GM18502 (cell line): ENCODE results near the gene HIRA.
A peak's percentile ranks its signal among the peaks of the same experiment; 100 is the strongest.
"Not testable (repeated sequence)": the region's sequence is repeated elsewhere in the genome, so short reads cannot be mapped to it uniquely, and the experiment has no call there.

Source experiments
- ATAC-seq: cut with Tn5 transposase; IDR thresholded peaks from one replicate; pipeline ENCODE4 v1.9.1; 2021; ENCODE audit warnings: mild to moderate bottlenecking; ENCODE audit not compliant: unreplicated experiment, poor library complexity

Gene HIRA

DNA sequence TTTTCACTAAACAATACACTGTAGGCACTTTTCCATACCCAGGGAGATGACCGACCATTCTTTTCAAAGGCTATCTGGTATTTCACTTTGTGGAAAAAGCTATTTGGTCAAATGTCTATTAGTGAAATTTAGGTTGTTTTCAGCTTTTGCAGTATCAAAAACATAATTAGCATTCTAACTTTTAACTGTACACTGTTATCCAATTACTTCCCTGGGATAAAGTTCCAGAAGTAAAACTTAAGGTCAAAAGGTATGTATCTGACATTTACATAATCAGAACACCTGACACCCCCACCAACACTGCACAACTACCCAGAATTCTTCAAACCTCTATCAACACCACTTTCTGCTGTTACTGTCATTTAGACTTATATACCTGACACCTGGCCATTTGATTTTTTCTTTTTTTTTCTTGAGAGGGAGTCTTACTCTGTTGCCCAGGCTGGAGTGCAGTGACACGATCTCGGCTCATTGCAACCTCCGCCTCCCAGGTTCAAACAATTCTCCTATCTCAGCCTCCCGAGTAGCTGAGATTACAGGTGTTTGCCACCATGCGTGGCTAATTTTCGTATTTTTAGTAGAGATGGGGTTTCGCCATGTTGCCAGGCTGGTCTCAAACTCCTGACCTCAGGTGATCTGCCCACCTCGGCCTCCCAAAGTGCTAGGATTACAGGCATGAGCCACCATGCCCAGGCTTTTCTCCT lies 13.9 kb upstream of the HIRA start:
- ATAC-seq = not testable (repeated sequence)

DNA sequence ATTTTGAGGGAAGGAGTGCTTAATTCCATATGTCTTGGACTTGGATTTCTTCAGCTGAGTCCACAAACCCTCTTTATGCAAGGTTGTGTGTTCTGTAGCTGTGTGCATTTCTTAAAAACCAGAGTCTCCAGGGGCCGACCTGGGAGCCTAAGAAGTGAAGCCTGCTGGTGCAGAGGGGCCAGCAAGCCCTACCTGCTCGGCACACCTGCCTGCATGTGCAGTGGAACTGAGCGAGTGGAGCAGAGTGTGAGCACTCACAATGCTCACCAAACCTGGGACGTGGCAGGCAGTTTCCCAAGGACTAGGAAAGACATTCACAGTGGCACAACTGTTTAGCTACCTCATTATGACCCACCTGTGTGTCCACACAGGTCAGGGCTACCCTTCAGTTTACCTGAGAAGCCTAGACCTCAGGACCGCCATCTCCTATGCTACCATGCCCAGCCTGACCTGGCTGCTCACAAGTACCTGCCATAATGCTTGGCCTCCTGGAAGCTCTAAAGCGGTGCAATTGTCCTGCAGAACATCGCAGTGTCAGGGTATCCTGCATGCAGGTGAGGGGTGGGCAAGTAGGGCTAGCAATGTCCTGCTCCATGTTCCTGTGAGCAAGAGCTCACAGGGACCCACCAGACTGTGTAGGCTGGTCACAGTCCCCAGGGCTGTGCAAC lies 12.1 kb upstream of the HIRA start:
- no peak for ATAC-seq

DNA sequence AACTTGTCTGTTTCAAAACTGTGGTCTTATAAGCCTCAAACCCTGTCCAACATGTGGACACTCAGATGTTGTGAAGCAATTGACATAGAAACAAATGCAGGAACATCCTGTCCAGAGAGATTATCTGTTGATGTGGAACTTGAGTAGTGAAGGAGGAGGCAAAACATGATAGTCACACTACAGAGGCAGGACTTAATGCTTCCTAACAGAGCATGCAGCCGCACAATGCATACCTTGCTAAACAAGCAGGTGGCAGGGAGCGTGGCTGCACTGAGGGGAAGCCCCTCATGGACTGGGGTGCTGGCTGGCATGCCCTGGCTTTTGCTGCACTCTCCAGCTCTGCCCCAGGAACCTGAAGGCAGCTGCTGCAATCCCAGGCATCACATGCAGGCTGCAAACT lies 10.6 kb upstream of the HIRA start:
- ATAC-seq = no peak

DNA sequence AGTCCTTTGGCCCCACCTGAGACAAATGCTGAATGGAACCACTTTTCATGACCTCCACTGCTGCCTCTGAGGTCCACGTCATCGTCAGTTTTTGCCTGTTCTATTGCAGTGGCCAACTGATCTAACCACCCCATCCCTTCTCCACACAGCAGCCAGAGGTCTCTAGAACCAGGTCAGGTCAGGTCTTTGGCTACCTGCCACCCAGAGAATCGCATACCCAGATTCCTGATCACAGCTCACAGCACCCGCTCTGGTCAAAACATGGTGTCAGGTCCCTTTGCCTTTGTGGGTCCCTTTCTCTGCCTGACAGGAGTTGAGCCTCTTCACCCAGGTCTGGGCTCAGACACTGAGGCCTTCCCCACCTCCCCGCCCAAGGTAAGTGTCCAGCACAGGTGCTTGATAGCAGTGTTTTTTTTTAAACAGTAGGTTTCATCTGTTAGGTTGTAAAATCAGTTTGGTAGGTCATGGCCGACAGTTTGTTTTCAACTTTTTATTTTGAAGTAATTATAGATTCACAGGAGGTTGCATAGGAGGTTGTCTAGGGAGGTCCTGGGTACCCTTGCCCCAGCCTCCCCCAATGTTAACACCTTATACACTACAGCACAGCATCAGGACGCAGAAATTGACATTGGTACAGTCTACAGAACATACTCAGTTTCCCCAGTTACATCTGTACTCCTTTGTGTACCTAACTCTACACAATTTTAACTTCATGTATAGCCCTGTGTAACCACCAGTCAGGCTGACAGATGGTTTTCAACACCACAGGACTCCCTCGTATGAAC lies 9.1 kb upstream of the HIRA start:
- no peak for ATAC-seq

DNA sequence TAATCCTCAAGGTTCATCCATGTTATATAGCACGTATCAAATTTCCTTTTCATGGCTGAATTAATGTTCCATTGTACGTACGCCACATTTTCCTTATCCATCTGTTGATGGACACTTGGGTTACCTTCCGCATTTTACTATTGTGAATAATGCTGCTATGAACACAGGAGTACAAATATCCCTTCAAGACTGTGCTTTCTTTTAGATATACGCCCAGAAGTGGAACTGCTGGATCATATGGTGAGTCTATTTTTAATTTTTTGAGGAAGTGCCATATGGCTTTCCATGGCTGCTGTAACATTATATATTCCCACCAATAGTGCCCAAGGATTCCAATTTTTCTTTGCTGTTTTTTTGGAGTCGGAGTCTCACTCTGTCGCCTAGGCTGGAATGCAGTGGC lies 6.8 kb upstream of the HIRA start:
- ATAC-seq = no peak

DNA sequence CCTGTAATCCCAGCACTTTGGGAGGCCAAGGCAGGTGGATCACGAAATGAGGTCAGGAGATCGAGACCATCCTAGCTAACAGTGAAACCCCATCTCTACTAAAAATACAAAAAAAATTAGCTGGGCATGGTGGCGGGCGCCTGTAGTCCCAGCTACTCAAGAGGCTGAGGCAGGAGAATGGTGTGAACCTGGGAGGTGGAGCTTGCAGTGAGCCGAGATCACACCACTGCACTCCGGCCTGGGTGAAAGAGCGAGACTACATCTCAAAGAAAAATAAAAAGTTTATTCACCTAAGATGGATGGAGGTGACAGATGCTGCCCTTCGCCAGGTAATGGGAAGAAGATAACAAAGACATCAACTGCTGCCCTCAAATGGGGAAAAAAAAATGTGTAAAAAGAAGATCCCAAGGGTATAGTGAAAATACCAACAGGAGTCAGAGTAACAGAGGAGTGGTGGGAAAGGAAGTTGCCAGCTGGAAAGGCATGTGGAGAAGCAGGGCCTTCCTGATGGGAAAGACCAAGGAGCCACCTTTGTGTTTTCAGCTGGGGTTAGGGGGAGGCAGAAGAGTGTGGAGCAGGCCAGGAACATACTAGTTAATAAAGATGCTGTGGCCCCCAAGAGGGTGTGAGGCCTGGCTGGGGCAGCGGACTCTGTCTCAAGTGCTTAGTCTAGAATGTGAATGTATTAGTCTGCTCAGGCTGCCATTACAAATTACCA lies 5.1 kb upstream of the HIRA start:
- ATAC-seq = not testable (repeated sequence)

DNA sequence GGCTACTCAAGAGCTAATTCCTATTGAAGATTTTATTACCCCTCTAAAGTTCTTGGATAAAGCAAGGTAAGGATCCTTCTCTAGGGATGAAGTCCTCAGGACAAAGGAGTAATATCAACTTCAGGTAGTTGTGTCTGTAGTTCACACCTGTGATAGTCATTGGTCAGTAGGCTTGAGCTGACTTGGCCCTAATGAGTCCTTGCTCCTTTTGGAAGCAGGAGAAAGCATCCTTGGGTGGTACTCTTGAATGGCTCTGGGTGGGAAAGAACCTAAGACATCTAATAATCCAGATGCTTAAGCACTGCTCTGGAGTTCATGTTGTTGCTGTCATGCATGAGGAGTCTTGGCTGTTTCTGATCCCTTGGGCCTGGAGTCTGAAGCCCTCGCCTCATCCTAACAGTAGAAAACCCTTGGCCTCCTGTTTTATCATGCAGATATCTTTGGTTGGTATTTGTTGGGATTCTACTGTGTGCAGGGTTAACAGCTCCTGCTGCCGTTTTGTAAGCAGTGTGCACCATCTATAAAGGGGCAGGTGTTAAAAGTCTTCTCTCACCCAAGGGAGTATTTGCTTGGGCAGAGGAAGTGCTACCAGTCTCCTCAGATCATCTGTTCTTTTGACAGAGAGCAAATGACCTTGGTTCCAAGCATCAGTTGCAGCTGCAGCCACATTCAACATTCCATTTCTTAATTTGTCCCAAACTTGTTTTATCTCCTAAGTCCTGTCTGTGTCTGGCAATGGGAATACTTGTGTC lies 3.5 kb upstream of the HIRA start:
- no peak for ATAC-seq

DNA sequence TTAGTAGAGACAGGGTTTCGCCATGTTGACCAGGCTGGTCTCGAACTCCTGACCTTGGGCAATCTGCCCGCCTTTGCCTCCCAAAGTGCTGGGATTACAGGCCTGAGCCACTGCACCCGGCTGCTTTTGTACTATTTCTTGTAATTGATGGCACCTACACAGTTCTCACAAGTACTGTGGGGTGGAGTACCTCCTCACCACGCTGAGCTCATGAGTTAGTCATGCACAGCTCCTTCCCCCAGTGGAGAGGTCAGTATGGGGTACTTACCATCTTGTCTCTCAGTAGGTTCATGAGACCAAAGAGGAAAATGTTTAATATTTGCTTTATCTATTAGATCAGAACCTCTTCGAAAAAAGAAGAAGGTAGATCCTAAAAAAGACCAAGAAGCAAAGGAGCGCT lies 2.9 kb upstream of the HIRA start:
- no peak for ATAC-seq

DNA sequence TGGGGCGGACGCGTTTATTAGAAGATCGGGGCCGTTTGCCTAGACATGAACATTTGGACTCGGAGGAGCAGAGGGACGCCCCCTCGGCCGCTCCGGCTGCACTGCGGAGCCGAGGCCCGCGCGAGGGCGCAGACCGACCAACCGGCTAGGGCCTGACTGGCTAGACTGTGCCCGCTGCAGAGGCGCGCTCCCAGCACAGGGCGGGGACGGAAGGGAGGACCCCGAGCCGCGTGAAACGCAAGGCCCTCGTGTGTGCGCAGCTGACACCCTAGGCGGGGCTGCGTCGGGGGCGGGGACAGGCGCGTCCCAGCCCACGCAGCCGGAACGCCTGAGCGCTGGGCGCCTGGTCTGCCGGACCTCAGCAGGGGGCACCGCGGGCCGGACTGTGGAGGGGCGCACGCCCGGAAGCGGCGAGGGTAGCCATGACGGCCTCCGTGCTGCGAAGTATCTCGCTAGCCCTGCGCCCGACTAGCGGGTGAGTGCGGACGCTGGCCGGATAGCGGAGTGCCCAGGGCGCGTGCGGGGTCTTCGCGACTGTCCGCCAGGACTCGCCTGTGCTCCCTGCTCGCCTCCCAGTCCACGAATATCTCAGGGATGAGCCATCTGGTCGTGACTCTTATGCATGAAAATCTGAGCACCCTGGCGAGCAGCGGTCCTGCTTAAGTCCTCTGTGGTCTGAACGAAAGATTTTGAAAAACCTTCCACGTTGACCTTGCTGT lies 759 bp upstream of the HIRA start, which contains the start of gene MRPL40:
Gene MRPL40 (plus strand): TSS at position 413 of the 719 bp plus-strand sequence. CDS start 10 bp downstream, at position 423.
- ATAC-seq = peak; percentile 79

DNA sequence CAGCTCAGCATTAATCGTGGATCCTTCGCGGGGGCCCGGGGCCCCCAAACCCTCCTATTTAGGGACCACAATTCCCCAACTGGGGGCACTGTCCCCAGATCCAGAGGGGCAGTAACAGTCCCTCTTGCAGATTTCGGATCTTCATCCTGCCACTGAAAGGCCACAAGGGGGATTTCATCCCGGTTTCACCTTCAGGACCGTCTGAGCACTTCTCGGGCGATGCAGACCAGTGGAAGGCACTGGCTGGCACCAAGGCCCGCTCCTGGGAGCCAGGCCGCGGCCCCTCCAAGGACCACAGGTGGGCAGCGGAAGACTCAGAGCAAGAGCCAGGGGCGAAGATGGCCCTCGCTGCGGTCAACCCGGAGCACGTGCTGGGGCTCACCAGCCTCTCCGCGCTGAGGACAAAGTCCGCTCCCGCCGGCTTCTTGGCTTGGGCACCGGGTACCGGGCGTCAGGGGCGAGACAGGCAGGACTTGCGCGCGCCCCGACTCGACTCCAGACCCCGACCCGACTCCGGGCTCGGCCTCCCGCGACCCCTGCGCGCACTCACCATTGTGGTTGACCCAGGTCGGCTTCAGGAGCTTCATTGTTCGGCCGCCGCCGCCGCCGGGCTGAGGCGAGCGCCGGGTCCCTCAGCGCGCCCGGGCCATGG lies 517 bp downstream of the HIRA start:
- ATAC-seq = peak; percentile 2

DNA sequence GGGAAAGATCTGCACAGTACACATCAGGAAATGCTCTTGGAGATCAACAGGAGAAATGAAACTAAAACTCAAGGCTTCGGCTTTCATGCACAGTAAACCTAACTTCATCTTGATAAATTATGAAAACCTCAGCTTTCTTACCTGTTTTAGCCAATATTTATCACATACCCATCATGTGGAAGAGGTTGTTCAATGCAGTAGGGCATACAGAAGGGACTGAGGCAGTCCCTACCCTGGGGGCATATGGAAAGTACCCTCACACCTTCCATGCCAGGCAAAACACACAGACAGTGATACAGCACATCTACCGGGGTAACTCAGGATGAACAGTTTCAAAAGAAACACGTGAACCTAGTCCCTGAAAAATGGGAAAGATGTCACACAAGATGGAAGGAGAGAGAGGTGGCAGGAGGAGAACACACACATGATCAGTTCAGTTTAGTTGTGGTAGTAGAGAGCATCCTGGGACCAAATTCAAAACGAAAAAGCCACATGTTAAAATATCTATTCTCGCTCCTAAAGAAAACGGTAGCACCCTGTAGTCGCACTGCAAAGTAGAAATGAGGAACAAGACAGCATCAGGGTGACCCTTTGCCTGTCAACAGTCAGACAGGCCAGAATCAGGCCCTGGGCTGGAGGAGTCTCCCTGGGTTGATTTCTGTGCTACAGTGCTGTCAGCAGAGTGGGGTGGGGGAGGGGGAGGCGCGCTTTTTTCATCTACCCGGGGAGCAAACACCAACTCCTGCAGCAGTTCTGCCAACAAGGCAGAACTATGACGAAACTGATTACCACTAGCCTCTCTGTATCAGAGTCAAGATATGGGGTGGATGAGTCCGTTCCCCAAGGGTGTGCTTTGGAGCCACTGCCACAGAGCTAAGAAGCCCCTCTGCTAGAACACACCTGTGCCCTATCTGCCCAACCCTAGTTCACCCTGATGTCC lies 1.3 kb downstream of the HIRA start:
- no peak for ATAC-seq

DNA sequence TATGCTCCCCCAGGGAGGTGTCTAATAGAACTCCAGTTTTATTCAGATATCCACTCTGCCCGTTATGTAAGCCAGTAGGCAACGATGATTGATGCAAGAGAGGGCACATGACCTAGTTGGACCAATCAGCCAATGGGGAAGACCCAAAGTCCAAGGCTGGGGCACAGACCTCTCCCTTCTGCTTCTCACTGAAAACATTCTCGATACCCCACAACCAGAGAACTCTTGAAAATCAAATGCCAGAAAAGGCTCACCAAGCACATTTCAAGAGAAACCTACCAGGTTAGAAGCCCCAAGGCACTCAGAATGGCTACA lies 7.4 kb downstream of the HIRA start:
- no peak for ATAC-seq

DNA sequence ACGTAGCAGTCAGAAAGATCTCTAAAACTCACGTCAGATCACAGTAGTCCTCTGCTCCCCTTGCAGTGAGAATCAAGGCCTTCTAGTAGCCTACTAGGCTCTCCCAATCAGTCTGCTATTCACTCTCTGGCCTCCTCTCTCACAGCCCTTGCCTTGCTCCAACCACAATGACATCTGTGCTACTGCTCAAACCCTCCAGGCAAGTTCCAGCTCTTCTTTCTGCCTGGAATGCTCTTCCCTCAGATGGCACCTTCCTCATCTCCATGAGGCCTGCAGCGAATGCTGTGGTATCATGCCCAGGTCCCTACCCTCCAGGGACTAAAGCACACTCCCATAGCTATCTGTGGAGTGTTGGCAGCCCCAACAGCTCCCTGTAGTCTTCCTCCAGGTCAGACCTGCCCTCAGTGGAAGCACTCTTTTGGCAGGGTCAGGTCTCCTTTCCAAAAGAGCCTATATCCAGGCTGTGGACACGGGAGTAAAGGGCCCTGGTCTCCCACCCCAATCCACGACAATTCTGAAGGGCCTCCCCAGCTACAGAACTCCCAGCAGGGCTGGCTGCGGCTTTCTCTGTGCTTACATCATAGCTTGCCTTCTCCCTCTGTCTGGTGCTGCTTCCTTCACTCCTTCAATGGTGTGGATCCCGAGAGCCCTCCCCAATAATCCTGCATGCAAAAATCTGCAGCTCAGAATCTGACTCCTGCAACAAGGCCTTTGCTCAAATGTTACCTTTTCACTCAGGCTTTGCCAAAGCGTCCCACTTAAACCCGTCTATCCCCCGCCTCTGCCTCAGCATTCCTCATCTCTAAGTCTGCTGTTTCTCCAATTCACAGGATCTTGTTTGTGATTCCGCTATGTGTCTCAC lies 8.9 kb downstream of the HIRA start:
- ATAC-seq = no peak

DNA sequence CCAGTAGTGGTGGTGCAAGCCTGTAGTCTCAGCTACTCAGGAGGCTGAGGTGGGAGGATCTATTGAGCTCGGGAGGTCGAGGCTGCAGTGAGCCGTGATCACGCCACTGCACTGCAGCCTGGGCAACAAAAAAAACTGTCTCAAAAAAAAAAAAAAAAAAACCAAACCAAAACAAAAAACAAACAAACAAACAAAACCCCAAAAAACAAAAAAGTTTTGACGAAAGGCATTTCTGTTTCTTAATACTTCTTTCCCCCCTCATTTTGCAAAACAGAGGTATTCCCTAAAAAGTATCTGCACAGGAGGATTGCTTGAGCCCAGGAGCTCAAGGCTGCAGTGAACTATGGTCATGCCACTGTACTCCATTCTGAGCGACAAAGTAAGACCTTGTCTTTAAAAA lies 11.2 kb downstream of the HIRA start:
- no peak for ATAC-seq

DNA sequence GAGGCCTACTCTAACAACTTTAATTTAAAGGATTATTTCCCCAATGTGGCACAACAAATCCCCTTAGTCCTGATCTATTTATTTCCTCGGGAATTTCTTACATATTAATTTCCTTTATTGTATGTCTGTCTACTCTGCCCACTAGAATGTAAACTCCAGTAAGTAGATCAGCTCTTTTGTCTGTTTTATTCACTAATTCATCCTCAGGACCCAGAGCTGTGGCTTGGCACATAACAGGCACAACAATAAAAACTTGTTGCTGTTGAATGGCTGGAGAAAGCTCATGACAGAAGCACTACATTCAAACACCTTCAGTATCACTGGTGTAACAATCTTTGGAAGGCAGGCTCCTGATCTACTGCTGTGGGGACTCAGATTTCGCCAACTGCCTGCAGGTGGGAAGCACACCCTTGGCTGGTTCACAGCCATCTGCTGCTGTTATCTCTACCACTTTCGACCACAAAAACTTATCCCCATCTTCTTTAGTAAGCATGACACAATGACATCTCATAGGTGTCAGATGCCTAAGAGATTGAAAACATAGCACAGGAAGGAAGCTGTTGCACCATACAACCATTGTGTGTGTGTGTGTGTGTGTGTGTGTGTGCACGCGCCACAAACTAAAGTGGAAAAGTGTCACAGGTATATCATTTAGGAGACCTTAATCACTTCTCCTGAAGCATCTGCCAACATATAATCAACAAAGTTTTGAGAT lies 11.9 kb downstream of the HIRA start:
- no peak for ATAC-seq

DNA sequence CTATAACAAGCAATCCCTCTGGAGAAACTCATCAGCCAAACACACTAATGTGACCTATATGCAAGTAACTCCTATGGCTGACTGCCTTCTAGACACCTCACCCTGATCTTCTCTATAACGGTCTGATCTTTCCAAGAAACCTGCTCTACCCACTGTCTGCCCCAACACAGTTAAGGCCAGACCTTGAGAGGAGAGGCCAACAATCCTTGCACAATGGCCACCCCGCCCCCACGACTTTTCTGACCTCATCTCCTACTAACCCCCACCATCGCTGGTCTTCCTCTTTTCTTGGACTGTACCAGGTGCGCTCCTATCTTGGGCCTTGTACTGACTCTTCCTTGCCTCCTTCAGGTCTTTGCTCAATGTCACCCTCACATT lies 12.5 kb downstream of the HIRA start:
- no peak for ATAC-seq
